HG03457 (cell line): Measurements from ENCODE around the gene KCNG2.

ENCODE experiments used
- ATAC-seq: cut with Tn5 transposase; IDR thresholded peaks from one replicate; pipeline ENCODE4 v1.9.1; 2021; ENCODE audit warnings: moderate number of reproducible peaks; ENCODE audit not compliant: unreplicated experiment

The KCNG2 gene

DNA sequence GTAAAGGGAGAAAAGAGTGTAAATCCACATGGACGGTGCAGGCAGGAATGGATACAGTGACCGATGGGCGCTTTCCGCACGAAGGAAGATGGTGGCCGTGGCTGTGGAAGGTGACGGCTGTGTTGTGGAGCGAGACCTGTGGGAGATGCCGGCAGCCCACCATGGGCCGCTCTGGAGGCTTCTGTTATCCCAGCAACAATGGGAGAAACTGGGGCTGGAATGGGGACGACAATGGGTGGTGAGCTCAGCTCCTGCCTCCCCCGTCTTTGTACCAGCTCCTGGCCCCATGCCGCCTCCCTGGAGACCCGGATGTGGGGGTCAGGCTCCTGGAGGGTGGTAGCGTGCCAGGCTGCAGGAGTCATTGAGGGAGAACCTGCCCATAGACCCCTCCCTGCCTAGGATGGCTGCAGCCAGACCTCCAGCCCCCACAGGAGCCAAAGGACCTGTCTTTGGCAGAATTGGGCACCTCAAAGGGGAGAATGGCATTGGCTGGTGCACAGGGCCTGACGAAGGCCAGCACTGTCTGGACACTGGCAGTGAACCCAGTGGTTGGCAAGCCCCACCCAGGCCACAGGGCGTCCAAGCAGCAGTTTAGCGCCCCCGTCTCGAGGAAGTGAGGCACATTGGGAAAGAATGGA lies 81.1 kb downstream of the KCNG2 start:
- no peak for ATAC-seq

DNA sequence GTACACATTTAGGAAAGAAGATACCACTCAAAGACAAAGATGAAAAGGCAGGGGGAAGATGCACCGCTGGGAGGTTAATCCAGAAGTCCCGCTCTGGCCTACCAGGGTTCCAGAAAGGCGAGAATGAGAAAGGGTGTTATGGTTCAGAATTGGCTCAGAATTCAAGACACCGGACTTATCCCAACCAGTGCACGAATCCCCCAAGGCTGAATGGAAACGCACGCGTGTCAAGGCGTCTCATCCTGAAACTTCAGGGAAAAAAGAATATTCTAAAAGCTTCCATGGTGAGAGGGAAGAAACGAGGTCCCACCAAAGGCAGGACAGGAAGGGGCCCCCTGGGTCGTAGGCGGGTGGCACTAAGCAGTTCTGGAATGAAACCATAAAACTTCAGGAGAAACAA lies 81.8 kb downstream of the KCNG2 start:
- no peak for ATAC-seq

DNA sequence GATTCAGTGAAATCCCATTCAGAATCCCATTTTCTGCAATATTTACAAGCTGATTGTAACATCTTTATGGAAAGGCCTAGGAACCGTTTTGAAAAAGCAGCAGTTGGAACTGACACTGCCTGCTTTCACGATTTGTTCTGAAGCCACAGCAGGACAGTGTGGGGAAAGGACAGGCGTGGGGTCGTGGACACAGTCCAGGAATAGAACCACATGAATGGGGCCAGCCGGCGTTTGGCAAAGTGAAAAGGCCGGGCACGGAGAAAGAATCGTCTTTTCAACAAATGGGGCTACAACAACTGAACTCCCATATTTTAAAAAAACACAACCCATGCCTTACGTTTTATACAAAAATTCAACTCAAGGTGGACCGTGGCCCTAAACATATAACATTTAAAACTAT lies 84.0 kb downstream of the KCNG2 start:
- ATAC-seq, result no peak

DNA sequence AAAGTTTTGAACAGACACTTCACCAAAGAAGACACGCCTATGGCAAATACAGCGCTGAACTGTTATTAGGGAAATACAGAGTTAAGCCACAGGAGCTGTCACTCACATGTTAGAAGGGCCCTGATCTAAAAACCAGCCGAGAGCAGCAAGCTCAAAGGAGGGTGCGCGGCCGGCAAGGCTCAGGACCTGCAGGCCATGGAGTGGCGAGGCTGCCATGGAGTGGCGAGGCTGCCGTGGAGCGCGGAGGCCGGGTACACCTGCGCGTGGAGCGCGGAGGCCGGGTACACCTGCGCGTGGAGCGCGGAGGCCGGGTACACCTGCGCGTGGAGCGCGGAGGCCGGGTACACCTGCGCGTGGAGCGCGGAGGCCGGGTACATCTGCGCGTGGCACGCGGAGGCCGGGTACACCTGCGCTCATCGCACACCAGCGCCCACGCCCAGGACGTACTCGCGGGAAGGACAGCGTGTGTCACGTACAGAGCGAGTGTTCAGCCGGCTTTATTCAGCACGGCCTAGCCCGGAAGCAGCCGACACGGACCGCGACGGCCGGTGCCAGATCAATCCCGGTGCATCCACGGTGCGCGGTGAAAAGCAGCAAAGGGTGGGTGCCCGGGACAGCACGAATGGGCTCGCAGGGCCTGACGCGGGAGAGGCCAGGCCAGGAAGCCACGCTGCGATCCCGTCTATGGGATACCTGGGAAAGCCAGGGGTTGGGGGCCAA lies 84.9 kb downstream of the KCNG2 start:
- ATAC-seq, result no peak

DNA sequence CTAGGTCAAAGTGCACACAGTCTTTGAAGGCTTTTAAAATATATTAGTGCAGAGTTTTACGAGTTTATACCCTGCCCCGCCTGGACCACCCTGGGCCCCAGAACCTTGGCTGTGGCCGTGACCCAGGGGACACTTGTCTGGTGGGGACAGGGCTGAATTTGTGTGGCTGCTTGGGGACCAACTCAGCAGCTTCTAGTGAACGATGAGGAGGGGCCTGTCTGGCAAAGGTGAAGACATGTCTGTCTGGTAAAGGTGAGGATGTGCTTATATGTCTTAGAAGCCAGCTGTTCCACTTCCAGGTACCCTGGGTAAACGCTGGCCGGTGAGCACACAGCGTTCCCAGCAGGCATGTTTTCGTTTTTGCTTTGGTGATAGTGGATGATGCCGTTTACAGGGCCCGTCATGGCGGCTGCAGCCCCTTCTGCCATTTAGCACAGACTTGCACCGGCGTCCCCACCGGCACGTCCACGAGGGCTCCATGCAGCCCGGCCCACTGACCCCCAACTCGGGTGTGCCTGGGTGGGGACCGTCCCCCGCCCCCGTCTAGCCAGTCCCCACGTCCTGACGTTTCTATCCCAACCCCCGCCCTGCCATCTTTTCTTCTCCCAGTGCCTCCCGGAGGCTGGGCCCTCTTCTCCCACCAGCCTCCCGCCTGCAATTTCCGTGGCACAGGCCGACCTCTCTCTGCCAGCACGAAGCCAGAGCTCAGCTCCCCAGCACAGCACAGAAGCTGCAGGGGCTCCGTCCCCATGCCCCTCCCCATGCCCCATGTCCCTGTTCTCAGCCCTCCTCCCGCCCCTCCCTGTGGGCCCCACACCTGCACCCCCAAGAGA lies 85.9 kb downstream of the KCNG2 start:
- no peak for ATAC-seq

DNA sequence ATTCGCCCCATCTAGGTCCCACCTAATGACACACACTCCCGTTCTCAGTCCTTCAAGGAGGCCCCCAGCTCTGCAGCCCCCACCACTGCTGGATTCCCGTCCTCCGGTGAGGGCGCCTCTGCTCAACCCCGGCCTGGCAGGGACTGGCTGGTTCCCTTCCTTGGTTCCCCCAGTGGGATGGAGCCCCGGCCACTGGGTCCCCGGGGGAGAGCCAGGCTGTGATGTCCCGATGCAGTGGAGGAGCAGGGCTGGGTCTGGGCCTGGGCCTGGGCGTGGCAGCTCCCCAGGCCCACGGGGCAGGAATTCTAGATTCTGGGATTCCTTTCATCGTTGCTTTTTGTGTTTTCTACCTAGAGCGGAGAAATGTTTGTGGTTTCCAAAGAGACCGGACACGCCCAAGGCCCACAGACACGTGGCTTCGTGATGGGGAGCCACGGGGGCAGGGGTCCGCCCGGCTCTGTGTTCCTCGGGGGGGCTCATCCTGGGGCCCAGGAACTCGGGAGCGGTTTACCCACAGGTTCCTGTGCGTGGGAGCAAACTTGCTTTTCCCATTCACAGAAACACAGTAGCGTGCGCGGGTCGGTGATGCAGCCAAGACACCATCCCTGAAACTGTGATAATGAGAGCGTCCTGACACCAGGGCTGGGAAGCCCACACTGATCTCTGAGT lies 86.7 kb downstream of the KCNG2 start:
- ATAC-seq, result no peak

DNA sequence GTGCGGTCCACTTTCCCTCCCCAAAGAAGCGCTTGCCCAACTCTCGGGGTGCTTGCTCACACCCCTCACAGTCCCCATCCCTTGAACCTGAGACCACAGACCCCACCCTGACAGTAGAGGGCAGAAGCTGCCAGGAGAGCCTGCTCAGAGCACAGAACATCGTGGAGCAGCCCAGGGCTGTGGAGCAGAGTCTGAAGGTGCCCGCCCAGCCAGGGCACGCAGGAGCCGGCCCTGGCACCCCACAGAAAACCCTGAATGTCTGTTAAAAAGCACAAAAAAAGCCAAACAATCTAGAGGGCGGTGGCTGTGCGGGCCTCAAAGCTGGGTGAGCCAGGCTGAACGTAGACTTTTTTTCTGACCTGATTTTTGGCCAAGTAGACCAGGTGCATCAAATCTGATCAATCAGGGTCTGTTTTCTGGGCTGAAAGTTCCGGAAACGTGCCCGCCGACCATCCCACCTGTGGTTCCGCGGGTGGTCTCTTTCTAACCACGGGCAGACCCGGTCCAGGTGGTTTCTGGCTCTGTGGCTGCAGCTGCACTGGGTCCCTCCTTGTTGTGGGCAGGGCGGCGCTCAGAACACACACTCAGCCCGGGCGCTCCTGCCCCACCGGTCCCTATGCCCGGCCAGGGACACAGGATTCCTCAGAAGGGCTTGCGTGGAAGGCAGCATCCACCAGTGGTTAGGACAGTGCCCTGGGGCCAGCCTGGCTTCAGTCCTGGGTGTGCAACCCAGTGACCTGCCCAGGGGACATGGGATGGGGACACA lies 87.4 kb downstream of the KCNG2 start:
- ATAC-seq, result no peak

DNA sequence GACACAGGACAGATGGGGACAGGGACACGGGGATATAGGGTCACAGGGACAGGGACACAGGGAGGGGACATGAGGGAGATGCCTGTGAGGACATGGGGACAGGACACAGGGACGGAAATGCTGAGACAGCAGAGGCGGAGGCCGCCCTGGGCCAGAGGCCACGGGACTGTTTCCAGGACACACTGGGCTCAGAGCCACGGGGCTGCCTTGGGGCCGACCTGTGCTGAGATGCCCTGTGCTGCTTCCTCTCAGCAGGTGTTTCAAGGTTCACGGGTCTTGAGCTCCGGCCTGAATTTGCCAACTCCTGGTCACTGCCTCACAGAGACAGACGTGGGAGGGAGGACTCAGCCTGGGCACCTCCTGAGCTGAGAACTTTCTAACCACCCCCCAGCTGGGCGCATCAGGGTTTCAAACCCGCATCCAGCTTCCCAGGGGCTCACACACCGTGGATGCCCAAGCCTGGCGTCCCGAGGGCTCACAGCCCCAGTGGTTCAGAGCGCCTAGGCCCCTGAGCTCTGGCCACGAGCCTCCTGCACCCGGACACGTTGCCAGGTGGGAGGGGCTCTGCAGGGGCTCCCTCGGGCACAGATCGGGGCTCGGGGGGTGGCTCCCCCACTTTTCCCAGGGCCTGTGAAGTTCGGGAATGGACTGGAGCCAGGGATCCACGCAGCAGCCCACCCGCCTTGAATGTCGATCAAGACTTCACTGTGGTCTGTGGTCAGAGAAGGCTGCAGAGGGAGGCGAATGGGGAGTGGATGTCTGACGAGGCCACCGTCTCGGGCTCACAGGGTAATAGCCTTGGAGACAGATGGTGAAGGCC lies 89.7 kb downstream of the KCNG2 start:
- no peak for ATAC-seq

DNA sequence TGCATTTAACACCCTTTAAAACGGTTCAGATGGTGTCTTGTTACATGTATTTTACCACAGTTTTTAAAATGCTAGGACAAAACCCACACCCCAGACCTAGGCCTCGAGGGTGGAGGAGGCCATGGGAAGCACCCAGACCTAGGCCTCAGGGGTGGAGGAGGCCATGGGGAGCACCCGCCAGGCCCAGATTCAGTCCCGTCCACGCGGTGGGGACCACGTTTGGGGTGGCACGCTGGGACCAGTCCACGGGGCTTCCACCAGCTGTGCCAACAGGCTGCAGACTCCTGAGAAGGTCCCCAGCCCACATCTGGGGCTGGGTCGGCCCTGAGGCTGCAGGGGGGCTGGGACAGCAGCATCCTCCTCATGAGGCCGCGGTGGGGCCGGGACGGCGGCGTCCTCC lies 90.3 kb downstream of the KCNG2 start:
- no peak for ATAC-seq

DNA sequence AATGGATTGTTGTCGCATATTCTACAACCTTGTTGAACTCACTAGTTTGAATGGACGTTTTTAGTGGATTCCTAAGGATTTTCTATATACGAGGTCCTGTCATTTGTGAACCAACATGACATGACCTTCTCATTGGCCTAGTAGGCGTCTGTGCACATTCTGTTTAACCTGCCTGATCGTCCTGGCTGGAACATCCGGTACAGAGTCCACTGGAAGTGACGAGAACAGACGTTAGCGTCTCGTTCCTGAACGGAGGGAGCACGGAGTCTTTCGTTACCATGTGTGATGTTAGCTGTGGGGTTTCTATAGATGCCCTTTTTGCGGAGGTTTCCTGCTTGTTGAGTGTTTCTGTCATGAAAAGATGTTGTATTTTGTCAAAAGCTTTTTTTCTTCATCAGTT lies 91.8 kb downstream of the KCNG2 start:
- no peak for ATAC-seq

DNA sequence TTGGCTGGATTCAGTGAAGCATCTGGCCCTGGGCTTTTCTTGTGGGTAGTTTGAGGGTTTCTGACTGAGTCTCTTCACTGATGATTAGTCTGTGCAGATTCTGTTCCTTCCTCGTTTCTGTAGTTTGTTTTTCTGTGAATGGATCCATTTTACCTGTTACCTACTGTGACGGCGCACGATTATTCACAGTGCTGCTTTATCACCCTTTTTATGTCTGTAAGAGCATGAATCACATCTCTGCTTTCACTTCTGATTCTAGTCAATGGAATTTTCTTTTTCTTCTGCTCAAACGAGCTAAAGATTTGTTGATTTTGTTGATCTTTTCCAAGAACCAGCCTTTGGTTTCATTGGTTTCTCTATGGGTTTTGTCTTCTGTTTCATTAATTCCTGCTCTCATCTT lies 92.9 kb downstream of the KCNG2 start:
- no peak for ATAC-seq

DNA sequence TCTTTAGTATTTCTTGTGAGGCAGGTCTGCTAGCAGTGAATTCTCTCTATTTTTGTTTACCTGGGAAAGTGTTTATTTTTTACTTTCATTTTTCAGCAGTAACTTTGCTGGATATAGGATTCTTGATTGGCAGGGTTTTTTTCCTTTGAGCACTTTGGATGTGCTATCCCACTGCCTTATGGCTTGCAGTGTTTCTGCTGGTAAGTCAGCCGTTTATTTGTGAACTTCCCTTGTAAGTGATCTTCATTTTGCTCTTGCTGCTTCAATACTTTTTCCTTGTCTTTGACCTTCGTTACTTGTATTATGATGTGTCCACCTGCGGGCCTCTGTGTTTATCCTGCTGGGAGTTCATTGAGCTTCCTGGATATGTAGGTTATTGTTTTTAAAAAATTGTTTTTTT lies 99.0 kb downstream of the KCNG2 start:
- no peak for ATAC-seq

DNA sequence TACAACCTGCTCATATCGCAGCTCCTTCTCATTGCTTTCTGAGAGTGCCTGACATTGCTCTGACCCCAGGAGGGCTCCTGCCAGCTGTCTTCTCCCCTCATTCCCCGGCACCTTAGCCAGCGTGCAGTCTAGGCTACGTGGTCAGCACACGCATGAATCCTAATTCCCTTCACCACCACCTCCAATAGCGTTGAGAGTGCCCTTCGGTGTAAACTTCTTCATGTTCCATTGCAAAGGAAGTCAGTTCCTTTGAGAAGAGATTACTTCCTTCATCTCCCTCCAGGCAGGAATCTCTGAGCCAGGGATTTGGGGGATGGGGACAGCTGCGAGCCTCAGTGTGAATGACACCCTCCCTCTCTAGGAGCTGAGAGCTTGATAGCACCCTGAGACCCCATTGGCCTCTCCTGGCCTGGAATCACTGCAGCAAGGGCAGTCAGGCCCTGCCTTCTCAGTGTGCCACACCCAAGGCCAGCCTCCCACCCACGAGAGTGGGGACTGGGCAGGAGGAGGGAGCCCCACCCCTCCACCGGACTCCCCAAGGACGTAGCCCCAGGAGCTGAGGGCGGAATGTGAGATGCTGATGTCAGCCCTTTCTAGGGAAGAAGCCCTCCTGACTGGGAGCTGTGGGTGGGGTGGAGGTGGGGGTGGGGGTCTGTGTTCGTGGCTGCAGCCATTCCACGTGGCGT lies 100.3 kb downstream of the KCNG2 start:
- no peak for ATAC-seq

DNA sequence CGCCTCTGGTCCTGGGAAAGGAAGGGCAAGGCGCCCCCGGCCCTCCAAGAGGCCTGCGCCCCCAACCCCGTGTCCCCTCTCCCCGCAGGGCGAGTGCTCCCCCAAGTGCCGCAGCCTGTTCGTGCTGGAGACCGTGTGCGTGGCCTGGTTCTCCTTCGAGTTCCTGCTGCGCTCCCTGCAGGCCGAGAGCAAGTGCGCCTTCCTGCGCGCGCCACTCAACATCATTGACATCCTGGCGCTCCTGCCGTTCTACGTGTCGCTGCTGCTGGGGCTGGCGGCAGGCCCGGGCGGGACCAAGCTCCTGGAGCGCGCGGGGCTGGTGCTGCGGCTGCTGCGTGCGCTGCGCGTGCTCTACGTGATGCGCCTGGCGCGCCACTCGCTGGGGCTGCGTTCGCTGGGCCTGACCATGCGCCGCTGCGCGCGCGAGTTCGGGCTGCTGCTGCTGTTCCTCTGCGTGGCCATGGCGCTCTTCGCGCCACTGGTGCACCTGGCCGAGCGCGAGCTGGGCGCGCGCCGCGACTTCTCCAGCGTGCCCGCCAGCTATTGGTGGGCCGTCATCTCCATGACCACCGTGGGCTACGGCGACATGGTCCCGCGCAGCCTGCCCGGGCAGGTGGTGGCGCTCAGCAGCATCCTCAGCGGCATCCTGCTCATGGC lies 101.3 kb downstream of the KCNG2 start:
- ATAC-seq, result no peak

DNA sequence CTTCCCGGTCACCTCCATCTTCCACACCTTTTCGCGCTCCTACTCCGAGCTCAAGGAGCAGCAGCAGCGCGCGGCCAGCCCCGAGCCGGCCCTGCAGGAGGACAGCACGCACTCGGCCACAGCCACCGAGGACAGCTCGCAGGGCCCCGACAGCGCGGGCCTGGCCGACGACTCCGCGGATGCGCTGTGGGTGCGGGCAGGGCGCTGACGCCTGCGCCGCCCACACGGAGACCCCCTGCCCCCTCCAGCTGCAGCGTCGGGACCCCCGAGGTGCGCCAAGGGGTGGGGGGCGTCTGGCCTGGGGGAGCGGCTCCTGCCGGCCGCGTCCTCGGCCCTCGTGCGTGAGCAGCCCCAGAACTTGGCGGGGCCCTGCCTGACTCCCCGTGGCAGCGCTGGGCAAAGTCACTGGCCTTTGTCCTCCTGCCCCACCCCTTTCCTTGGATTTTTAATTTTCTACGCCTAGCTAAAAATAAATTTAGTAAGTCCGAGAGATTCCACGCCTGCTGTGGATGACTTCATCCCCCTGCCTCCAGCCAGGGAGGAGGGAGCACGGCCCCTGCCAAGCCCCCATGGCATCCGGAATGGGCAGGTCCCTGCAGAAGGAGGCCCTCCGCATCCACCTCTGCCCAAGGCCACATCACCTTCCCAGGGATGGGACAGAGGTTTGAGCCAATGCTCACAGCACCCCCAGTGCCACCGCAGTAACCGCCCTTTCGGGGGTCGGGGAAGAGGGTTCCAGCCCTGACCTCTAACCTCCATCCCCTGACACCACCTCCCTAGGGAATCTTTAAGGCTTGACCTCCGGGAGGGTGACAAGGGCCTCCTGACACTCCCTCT lies 102.1 kb downstream of the KCNG2 start:
- no peak for ATAC-seq

DNA sequence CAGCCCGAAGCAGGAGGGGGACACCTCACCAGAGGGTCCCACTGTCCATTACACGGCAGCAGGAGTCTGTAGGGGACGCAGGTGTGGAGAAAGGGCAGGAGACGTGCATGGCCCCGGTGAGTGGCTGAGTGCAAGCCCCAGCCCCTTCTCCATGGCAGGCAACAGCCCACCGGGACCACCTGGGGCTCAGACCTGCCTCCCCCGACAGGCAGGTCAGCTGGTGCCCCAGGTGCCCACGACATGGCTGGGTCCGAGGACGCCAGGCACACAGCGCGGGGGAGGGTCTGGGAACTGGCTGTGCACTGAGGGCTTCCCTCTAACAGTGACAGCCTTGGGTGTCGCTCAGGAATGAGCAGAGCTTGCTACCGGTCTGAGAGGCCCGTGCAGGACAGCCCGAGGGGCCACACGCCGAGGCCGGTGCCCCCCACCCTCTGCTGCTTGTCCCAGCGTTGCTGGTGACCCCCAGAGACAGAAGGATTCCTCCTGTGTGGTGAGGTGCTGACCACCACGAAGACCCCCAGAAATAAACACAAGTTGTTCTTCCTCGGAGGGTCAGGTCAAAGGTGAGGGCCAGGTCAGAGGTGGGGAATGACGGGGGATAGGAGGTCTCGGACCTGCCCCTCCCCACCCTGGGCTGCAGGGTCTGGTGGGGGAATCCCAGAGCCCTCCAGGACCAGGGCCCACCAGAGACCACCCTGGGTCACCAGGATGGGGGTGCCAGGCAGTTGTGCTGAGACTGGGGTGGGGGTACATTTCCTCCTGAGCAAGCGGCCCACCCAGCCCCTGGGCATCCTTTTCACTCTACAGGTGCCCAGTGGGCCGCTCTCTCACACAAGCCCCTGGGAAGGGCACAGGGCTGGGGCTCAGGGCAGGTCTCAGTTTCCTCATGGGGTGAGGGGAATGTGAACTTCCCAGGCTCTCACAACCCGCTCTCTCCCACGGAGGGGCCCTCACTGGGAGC lies 103.2 kb downstream of the KCNG2 start:
- no peak for ATAC-seq

DNA sequence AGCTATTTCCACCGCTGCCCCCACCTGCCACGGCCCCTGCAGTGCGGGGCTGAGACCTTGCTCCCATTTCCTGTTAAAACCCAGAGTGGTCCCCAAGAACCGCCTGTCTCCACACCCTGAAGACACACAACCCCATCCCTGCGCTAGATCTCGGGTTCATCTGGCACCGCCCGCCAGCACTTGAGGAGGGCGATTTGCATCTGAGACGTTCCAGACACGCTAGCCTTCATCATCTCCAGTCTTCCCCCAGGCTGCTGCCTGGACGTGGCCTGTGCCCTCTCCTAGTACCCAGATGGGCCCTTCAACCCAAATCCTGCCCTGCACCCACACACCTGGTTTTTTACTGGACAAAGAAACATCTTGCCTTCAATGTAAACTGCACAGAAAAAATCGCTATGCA lies 103.9 kb downstream of the KCNG2 start:
- ATAC-seq, result no peak
